Choroid plexus epithelial cell (primary cell): Measurements from ENCODE around the gene FAM184A.
A peak's percentile ranks its signal among the peaks of the same experiment; 100 is the strongest.

Source experiments
- DNase-seq: peaks from one replicate; pipeline ENCODE4 v3.0.0-alpha.2; 2010; ENCODE audit warnings: low read depth
- H3K4me3 ChIP-seq: 2 replicates; pipeline ENCODE4 v1.5.1; 2011; ENCODE audit warnings: low read depth, mild to moderate bottlenecking, control low read depth, low read length, moderate library complexity
- CTCF ChIP-seq: conservative IDR thresholded peaks from 2 replicates; pipeline ENCODE4 v1.5.1; 2011; ENCODE audit warnings: low read depth, mild to moderate bottlenecking, control low read depth, inconsistent platforms, low read length, moderate library complexity

Gene FAM184A

GRCh38 chr6:119078376-119079282, at the start of gene FAM184A:
Gene FAM184A, minus strand, starts transcription at chr6:119078664. Its CDS starts 365 bp downstream, at chr6:119078299.
- peak; percentile 39 for TF ChIP-seq CTCF
- peak; percentile 61 for DNase-seq
- H3K4me3 ChIP-seq = peak within 1 kb of the TSS; percentile 61

- TF ChIP-seq CTCF = no peak
- H3K4me3 ChIP-seq = no peak overlapping the region
- no peak for DNase-seq
Measured at GRCh38 chr6:119127627-119128026, 49.2 kb upstream of the FAM184A start.

GRCh38 chr6:119126826-119127225, 48.4 kb upstream of the FAM184A start:
- no peak for DNase-seq
- H3K4me3 ChIP-seq = no peak overlapping the region
- TF ChIP-seq CTCF = no peak

GRCh38 chr6:119126140-119126539, 47.7 kb upstream of the FAM184A start:
- H3K4me3 ChIP-seq = no peak overlapping the region
- DNase-seq = no peak
- no peak for TF ChIP-seq CTCF

GRCh38 chr6:119125576-119125975, 47.1 kb upstream of the FAM184A start:
- TF ChIP-seq CTCF = no peak
- DNase-seq = no peak
- H3K4me3 ChIP-seq = no peak overlapping the region

GRCh38 chr6:119124079-119124824, 45.8 kb upstream of the FAM184A start:
- DNase-seq = no peak
- no peak for TF ChIP-seq CTCF
- H3K4me3 ChIP-seq = no peak overlapping the region
